GM19372 (cell line): Measurements from ENCODE around the gene TP73.

ENCODE experiments used
- ATAC-seq: cut with Tn5 transposase; IDR thresholded peaks from one replicate; pipeline ENCODE4 v1.9.1; 2021; ENCODE audit warnings: mild to moderate bottlenecking, low read depth, moderate library complexity; ENCODE audit not compliant: unreplicated experiment

Gene TP73

DNA sequence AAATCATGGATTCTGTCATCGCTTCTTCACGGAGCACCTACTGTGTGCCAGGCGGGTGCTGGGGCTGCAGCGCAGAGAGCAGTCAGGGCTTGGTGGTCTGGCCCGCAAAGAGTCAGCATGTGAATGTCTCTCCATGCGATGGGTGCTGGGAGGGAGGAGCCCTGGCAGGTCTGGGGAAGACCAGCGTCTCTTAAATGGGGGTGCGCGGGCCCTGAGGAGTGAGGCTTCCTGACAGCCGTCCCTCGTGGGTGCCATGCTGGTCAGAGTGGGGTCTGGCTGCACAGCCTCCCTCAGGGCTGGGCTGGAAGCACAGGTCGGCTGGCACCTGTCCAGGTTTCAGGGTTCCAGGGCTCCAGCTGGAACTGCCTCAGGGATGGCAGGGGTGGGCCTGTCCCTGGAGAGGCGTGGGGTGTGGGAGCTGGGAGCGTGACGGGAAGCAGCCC, 18.5 kb downstream of the TP73 start:
- no peak for ATAC-seq

DNA sequence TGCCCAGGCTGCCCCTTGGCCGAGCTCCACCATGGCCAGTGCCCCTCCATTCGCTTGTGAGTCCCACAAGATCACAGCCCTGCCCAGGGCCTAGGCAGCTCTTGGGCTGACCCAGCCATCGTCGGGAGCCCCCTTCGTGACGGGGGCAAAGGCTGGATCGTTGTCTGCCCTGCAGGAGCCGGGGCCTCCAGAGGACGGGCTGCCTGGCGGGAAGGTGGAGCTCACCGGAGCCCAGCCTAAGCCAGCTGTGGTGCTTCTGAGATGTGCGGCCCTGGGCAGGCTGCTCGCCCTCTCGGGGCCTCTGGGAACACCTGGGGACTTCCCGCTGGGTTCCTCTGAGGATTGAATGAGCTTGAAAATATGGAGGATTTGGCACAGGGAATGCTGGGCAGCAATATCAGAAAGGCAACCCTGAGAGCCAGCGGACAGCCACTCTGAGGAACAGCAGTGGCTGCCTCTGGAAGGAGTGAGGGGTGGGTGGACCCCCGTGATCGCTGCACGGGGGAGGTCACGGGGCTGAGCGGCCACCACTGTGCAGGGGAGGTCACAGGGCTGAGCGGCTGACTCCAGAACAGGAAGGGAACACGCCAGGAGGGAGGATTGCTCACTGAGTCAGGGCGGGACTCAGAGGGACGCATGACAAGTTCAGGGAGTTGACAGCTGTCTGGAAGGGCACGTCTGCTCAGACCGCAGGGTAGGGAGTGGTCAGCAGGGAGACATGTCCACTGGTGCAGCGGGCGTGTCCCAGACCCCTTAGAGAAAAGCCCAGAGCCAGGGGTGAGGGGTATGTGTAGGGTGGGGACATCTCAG, 19.3 kb downstream of the TP73 start:
- ATAC-seq = no peak

DNA sequence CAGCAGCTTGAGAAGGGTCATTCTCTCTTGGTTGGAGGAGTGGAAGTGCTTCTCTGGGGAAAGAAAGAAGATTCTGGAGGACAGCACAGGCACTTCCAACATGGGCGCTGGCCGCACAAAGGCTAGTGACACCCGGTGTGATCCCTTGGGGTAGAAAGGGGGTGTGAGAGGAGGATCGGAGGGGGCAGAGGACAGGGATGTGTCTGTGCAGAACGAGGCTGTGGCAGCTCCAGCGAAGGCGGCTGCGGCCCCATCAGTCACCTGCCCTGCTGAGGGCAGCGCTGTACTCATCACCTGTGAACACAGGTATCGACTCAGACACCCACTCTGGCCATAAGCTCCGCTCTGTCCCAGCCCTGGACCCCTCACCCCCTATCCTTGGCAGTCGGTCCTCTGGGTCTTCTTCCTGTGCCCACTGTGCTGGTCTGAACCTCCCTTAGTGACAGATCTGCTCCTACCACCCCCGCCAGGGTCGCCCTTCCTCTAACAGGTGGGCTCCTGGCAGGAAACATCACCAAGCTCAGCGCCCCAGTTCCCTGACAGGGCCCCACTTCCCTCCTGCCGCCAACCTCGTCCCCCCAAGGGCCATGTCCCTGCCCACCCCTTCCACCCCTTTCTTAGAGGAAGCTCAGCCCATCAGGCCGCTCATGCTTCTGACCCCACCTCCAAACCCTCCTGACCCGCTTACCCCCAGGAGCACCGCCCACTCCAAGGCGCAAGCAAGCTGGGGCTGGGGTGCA, 20.1 kb downstream of the TP73 start:
- ATAC-seq = no peak

DNA sequence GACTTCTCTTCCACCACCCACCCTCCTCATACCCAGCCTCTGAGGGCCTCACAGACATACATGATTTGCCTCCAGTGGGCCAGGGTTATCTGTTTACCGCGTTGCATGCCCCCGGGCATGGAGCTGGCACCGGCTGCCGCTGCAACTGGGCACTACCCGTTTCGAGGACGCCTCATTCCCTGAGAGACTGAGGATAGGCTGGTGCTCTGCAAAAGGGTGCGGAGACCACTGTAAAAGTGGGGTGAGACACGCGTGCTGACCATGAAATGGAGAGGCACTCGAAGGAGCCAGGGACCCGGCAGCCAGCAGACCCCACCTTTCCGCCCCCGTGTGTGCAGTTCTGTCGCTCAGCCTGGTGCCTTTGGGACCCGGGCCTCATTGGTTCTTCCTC, 20.6 kb downstream of the TP73 start:
- ATAC-seq = no peak

DNA sequence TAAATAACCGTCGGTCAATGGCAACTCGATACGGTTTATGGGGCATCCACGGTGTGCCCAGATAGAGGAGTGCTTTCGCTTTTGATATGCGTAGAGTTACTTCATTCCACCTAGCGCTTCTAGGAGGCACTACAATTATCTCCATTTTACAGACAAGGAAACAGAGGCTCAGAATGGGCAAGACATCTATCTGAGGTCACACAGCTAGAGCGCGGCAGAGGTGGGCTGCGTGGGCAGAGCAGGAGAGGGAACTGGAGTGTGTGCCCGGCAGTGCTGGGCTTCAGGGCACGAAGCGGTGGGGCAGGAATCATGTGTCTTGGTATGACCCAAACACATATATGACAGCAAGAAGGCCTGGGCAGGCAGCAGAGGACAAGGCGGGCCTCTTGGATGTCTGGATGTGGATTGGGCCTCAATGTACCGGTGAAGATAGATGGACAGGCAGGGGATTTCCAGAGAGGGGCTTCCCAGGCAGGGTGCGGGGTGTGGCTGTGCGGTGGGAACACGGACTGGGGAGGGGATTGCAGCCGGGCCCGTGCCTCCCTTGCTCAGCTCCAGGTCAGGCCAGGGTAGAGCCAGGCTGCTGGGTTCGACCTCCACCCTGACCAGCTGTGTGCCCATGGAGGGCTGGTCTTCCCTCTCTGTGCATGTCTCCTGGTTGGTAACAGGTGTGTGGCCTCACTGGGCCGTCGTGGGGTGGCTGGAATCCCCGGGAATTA, 21.2 kb downstream of the TP73 start:
- ATAC-seq = no peak

DNA sequence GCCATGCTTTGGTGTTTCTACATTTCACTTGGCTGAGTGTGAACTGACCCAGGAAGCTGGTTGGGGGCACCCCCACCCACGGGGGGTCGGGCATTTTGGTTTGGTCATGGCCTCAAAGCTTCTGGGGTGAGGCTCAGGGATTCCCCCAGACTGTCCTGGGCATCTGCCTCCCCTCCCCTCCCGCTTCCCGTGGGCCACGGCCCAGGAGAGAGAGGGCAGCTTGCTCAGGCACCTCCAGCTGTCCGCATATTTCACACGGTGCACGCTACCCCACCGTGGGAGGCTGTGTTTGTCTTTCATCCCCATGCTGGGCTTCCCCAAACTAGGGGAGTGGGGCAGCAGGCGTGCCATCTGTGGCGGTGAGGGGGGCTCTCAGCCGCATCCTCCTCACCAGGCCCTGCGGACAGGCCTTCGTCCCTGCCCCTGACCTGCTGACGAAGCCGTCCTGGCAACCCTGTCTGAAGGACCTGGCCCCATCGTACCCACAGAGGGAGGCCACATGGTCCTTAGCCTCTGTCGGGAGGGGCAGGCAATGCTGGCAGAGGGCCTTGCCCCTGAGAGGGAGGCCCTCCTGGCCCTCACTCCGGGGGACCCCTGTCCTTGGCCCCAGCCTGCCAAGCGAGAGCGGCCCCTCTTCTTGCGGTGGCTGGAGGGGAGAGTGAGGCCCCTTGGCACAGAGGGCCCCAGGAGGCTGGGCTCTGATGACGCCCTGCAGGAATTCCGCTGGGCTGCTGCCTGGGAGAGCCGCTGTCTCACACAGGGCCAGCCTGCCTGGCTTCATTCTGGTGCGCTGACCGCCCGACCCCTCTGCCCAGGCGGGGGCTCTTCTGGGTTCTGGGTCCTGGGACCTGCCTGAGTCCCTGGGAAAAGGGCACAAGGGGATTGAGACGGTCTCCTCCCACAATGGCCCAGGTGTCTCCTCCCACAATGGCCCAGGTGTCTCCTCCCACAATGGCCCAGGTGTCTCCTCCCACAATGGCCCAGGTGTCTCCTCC, 22.1 kb downstream of the TP73 start:
- ATAC-seq = no peak

DNA sequence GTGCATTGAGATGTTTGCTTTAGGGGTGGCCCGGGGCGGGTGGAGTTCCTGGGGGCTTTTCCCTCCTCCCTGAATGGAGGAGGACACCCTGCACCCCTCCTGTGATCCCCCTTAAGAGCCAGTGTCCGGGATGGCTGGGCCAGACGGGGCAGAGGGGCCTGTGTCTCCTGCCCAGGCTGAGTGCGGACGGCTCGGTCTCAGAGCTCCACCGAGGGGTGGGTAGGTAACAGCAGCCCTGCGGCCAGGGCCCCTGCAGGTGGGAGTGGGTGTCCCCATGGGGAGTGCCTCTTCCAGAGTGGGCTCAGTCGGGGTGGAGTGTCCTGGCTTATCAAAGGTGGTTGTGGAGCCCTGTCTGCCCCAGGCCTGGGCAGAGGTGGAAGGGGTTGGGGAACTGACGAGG, 23.1 kb downstream of the TP73 start:
- ATAC-seq = no peak

DNA sequence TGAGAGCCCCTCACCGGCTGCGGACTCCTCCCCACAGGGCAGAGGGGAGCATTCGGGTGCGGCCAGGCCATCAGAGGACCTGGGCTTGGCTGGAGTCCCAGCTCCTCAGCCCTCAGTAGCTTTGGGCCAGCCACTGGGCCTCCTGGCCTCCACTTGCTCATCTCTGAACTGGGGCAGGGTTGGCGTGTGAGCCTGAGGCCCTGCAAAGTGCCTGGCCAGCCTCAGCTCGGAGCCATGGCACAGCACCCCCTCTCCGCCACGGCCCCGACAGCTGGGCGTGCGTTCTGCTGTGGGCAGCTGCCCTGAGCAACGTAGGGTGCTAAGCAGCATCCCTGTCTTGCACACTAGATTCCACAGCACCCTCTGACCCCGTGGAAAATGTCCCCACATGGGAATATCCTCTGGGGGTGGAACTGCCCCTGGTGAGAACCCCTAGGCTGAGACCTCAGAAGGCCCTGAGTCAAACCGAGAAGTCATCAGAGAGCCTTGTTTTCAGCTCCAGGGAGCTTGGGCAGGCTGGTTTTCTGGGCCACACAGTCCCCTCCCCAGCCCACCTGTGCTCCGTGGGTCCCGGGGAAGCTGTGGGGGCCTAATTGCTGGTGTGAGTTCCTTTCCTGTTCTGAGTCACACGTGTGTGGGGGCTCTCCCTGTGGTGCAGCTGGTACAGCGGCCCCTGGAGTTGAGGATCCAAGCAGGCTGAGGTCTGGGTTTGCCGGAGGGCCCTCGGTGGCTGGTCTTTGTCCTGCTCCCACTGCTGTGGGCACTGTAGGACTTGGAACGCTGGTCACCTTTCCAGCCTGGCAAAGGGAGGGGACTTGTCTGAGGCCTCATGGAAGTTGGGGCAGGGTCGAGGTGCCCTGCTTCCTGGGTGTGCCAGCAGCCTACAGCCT, 24.5 kb downstream of the TP73 start:
- peak; percentile 54 for ATAC-seq

DNA sequence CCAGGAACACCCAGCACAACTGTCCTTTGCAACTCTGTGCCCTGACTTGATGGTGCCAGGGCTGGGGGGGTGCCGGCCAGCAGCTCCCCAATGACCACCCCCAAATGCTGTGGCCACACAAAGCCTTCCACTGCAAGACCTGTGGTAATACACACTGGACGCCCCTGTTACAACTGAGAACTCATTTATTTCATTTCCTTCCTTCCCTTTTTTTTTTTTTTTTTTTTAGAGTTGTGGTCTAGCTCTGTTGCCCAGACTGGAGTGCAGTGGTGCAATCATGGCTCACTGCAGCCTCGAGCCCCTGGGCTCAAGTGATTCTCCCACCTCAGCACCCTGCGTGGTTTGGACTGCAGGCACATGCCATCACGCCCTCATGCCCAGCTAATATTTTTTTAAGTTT, 25.2 kb downstream of the TP73 start:
- ATAC-seq = peak; percentile 4

DNA sequence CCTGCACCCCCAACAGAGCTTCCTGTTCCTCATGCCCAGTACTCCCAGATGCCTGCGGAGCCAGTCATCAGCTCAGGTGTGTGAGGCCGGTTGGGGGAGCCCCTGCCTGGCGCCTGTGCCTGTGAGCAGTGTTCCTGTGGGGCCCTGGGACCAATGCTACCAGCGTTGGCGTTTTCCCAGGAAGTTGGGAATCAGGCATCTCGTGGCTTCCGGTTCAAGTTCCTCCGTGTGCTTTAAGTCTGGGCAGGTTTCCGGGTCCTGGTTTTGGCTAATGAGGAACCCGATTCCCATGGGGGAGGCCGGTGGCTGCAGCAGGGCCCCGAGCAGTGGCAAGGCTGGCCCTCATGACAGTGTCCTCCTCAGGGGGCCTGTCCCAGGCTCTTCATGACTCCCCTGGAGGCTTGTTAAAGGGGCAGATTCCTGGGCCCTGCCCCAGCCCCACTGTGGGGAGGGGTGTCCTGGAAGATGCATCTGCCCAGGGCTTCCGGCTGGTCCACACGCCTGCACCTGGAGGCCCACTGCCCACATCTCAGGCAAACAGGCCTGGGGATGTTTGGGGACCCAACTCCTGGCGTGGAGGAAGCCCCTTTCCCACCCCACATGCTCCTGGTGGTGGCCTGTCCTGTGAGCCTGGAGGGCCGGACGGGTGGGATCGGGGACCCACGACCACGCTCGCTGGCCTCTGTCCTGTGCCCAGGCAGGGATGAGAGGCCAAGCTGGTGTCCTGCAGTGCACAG, 26.2 kb downstream of the TP73 start:
- no peak for ATAC-seq

DNA sequence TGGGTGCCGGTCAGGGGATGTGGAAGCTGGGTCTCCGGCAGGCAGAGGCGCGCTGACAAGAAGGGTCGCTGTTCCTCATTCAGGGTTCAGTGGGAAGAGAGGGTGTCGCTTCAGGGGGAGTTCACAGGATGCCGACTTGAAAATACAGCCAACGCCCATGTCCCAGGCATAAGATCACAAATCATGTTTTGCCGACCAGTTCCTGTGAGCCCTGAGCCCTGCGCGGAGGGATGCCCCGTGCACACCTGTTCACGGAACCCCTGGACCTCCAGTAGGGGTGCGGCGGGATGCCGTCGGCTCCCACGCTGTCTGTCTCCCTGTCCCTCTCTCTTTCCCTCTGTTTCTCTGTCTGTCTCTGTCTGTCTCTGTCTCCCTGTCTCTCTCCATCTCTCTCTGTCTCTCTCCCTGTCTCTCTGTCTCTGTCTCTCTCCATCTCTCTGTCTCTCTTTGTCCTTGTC, 26.8 kb downstream of the TP73 start:
- ATAC-seq = no peak

DNA sequence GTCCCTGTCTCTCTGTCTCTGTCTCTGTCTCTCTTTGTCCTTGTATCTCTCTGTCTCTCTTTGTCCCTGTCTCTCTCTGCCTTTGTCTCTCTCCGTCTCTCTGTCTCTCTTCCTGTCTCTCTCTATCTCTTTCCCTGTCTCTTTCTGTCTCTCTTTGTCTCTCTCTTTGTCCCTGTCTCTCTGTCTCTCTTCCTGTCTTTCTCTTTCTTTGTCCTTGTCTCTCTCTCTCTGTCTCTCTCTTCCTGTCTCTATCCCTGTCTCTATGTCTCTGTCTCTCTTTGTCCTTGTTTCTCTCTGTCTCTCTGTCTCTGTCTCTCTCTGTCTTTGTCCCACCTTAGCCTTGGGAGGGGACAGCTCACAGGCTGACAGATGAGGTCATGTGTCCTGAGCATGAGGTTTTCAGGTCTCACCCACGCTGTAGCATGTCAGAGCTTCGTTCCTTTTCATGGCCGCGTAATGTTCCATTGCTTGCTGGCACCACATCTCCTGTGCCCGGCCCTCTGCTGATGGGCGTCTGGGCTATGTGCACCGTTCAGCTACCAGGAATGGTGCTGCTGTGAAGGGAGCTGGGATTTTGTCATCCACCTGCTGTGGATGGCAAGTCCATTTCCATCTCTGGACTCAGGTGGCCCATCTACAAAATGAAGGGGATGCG, 27.6 kb downstream of the TP73 start:
- ATAC-seq = no peak

DNA sequence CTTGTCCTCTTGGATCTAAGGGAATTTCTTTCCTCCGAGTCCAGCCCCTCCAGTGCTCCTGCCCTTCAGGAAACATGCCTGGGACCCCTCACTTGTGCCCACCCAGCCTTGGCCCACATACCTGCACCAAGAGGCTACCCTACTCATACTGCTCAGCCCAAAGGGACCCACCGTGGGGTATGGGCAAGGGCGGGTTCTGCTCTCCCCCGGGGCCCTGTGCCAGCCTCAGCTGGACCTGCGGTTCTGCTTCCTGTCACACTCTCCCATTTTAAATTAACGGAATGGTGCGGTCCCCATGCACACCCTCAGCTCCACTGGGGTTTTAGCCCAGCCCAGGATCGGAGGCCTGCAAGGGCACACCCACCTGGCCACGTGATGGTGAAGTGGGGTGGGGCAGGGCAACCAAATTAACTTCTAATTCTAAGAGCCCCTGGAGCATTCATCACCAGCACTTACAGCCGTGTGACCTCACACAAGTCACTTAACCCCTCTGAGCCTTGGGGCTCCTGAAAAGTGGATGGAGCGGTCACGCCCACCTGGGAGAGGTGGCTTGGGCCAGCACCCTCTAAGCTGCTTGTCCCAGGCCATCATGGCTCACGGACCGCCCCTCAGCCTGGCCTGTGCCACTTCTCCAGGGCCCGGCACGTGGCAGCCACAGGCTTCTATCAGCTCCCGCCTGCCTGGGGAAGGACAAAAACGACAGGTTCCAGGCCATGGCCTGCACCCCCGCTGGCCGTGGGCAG, 28.3 kb downstream of the TP73 start:
- ATAC-seq = no peak

DNA sequence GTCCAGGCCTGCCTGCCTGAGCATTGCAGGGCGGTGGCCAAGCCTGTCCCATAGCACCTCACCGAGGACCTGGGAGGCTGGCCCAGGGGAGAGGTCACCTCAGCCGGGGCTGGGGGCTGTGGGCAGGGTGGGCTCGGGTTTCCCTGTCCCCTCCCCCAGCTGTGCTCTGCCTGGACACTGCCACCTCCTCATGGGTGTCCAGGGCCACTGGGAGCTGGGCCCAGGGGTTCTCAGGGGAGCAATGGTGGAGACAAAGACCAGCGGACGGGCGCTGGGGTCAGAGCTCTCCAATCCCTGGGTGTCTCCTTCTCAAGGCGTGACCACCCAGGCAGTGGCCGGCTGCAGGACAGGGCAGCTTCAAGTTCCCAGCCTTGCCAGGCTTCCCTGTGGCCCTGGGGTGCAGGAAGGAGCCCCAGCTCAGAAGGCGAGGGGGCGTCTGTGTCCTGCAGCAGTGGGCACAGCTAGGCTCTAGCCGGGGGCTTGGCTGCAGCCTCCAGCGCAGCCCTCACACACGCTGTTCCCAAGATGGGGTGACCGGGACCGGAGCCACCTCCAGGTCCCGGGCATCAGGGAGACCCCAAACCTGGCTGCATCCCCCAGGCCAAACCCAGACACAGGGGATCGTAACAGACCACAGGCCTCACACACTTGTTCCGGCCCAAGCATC, 29.0 kb downstream of the TP73 start:
- no peak for ATAC-seq

DNA sequence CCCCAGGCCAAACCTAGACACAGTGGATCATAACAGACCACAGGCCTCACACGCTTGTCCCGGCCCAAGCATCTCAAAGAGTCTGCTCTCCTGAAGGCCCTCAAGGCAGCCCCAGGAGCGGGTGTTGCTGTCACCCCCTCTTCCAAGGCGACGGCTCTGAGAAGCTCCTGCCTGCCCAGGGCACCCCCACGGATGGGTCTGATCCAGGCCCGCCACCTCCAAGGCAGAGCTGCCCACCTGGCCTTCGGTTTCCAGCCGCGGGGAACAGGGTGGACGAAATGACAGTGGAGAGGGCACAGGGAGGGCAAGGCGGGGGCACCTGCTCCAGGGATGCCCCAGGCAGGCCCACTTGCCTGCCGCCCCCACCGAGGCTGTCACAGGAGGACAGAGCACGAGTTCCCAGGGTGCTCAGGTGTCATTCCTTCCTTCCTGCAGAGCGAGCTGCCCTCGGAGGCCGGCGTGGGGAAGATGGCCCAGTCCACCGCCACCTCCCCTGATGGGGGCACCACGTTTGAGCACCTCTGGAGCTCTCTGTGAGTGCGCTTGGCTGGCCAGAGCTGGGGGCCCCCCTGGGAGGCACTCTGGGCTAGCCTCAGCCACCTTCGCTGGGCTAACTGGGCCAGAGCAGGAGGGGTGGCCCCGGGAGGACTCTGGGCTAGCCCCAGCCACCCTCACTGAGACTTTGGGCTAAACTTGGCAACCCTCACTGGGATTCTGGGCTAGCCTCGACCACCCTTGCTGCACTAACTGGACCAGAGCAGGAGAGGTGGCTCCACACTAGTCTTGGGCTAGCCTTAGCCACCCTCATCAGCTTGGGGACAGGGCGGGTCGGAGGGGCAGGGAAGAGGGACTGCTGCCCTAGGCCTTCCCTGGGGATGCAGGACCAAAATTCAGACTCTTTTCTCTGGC, 29.8 kb downstream of the TP73 start:
- ATAC-seq = no peak

DNA sequence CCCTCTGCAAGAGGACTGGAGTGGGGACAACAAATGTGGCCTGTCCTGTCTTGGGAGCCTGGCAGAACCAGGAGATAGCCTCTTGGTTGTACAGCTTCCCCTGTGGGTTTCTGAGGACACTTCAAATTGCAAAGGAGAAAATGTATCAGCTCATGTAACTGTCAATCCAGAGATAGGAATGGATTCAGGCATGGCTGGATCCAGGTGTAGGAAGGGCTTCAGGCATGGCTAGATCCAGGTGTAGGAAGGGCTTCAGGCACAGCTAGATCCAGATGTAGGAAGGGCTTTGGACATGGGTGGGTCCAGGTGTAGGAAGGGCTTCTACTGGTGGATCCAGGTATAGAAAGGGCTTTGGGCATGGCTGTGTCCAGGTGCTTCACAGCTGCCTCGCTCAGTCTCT, 30.9 kb downstream of the TP73 start:
- ATAC-seq = no peak
